Endometrial microvascular endothelial cells (primary cell): ENCODE results near the gene CDHR5. TPM values are rescaled to one million over a fixed set of nuclear protein-coding genes. Genes with fewer than 3 reads are reported as not detected.
"Not testable (repeated sequence)": the region's sequence is repeated elsewhere in the genome, so short reads cannot be mapped to it uniquely, and the experiment has no call there.

ENCODE experiments used
- in situ Hi-C: cut with HindIII; loops from 2 replicates; pipeline ENCODE4 v1.10.0; 2017; ENCODE audit warnings: low sequenced_read_pairs, low pct_unique_long_range_greater_than_20kb; ENCODE audit errors: inconsistent ontology term
- total RNA-seq: library from RNA; depleted of rRNA; stranded (reverse); fragments of >200 nt; gene quantifications from one replicate; pipeline ENCODE4 v1.2.3, GENCODE V29; 2015; ENCODE audit errors: inconsistent ontology term

Gene CDHR5
- total RNA-seq, 1 donor from 2014 or later: not detected

DNA sequence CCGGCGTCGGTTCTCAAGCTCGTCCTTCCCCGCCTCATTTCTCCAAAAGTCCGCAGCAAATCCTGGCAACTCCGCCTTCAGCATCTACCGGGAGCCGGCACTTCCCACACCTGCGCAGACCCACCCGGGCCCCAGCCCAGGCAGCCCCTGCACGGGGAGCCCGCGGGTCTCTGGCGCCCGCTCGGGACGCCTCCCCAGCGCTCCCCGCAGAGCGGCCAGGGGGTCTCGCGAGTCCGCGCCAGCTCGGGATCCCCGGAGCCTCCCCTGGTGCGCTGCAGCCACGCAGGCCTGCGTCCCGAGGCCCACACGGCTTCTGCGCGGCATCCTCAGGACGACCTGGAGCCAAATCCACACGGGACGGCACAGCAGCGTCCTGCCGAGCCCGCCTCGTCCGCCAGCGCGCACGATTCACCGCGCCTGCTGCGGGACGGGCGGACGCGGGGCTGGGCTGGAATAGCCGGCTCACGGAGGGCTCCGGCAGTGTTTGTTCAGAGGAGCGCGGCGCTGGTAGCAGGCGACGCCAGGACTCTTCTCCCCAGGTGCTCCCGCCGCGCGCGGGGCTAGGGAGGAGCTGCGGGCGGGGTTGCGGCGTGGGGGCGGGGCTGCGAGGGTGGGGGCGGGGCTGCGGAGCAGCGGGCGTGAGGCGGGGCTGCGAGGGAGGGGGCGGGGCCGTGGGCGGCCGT is 49.3 kb downstream of the CDHR5 start:
- in situ Hi-C loops: no loop called here

DNA sequence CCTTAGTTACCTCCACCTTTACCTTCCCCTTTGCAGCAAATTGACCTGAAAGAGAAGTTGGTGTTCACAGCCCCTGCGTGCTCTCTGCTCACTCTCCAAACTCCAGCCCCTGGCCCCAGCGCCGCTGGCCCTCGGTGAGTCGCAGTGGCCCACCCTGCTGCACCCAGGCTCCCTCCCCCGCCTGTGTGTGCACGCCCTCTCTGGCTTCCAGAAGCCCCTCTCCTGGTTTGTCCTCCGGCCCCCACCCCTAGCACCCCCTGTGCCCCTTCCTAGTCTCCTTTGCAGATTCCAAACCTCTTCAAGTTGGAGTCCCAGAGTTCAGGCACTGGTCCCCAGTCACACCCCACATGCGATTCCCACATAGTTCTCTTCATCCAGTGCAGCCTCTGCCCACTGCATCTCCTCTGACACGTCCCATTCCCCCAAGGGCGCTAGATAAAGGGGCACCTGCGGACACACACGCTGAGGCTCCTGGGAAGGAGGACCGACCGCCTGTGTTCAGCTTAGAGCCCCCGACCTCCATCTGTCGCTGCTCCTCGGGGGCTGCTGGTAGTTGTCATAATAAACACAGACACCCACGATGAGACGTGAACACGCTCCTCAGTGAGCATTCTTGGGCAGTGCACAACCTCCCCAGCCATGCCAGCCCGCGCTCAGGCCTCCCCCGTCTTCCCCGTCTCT is 50.0 kb downstream of the CDHR5 start:
- in situ Hi-C loops: no loop called here

DNA sequence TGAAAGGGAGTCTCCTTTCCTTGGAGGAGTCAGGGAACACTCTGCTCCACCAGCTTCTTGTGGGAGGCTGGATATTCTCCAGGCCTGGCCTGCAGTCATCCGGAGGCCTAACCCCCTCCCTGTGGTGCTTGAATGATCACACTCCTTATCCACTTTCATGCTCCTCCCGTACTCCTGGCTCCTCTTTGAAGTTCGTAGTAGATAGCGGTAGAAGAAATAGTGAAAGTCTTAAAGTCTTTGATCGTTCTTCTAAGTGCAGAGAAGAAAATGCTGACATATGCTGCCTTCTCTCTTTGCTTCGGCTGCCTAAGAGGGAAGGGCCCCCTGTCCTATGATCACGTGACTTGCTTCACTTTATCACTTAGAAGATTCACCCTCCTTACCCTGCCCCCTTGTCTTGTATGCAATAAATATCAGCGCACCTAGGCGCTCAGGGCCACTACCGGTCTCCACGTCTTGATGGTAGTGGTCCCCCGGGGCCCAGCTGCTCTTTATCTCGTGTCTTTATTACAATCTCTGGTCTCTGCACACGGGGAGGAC is 50.7 kb downstream of the CDHR5 start:
- in situ Hi-C loops: not testable (repeated sequence)

DNA sequence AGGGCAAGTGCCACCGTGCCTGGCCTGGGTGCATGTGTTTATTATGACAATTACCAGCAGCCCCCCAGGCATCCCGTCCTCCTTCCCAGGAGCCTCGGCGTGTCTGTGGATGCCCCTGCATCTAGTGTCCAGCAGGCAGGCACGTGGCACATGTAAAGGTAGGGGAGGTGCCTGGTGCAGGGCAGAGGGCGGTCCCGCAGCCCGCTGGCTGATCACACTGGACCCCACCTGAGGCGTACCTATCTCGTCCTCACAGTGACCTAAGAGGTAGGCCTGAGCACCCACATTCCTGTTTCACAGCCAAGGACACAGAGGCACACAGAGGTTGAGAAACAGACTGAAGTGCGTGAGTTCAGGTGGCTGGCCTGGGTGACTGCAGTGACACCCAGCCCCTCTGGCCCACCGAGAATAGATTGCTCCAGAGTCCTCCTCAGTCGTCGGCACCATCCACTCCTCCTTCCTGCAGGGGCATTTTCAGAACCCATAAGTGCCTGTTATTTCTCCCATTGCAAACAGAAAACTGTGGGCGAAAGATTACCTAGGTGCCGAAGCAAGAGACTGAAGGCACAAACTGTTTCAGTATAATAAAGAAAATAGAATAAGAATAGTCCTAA is 51.5 kb downstream of the CDHR5 start:
- in situ Hi-C loops: no loop called here

DNA sequence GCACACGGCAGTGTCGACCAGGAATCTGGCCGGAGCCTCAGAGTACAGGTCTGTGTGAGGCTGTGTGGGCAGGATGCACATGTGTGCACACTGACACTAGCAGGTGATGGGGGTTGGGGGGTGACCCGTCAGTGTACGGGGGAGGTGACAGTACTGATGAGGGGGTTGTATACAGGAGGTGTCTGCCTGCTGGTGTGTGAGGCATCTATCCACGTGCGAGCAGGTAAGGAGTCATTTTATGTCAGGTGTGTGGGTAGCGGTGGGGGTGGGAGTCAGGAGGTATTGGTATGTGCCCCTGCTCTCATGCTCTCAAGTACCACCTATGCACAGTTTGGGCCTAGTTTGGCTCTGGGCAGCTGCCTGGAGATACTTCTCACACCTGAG is 53.0 kb downstream of the CDHR5 start:
- in situ Hi-C loops: no loop called here

DNA sequence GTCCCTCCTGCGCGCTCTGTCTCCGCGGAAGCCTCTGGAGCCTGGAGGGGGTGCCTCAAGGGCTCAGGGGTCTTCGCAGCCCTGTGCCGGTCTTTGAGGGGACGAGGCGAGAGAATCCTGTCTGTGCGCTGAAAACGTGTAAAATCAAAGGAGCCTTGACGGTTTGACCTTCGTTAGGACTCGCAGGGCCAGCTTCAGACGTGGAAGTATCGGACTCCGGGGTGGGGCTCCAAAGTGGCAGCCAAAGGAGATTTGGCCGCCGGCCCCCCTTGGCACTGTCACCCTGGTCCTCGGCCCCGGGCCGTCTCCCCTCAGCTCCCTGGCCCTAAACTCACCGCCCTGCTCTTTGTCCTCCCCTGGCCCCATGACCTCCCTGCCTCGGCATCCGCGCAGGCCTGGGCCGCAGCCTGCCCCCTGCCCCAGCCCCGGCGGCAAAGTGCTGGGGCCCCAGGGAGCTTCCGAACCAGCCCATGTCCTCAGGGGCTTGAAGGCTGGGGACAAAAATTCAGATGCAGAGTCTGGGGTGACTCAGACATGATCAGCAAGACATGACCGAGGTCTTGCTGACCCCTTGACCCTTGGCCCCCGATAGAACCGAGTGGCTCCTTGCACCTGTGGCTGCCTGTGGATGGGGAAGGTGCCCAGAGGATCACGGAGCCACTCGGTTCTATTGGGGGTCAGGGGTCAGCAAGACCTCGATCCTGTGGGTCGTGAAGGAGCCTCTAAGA is 55.4 kb downstream of the CDHR5 start:
- in situ Hi-C loops: no loop called here

DNA sequence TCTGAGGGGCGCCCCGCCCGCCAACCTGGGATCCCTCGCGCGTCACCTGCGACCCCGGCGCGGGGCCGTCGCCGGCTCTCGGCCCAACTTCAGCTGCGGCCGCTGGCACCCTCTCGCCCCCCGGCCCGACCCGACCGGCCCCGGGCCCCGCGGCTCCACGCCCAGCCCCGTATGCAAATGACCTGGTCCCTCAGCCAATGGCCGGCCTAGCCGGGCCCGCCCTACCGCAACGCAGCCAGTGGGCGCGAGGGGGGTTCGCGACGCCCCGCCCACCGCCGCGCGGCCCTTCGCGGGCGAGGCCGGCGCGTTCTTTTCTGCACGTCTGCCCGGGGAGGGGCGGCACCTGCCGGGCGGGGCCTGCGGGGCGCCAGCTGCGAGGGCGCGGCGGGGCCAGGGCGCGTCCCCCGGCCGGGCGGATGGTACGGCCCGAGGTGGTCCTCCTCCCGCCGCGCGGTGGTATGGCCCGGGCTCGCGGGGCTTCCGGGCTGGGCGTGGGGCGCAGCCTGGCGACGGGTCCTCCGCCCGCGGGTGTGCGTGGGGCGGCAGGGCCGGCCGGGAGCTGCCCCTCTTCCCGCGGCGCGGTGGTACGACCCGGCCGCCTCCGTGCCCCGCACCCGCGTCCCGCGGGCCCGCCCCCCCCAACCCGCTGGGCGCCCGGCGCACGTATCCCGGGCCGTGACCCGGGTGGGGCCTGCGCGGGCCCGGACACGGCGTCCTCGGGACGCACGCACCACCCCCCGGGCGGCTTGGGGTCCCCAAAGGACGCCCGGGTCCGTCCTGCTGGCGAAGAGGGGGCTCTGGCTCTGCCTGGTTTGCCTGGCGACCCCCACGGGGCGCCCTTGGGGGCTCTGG is 56.2 kb downstream of the CDHR5 start:
- in situ Hi-C loops: no loop called here

DNA sequence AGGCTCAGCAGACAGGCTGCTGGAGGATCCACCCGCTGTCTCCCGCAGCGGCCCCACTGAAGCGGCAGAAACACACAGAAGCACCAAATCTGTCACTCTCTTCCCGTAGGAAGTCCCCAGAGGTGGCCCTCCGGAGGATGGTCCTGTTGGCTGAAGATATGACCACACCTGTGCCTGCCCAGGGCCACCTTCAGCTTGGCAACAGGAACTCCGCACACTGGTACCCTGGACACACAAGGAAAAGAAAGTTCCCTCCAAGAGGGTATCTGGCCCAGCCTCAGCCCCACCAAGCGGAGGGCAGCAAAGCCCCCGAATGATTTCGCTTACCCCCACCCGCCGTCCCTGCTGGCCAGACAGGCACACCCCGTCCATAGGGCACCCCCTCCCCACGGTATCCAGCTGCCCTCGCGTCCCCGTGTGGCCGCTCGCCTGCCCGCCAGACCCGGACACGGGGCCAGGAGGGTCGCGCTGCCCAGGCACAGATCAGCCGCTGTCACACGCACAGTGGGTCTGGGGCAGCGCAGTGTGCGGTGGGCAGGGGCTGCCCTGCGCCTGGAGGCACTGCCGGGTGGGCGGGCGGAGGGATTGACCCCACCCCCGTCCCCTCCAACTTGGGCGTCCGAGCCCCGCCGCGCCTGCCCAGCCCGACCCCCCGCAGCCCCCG is 57.0 kb downstream of the CDHR5 start:
- in situ Hi-C loops: no loop called here

DNA sequence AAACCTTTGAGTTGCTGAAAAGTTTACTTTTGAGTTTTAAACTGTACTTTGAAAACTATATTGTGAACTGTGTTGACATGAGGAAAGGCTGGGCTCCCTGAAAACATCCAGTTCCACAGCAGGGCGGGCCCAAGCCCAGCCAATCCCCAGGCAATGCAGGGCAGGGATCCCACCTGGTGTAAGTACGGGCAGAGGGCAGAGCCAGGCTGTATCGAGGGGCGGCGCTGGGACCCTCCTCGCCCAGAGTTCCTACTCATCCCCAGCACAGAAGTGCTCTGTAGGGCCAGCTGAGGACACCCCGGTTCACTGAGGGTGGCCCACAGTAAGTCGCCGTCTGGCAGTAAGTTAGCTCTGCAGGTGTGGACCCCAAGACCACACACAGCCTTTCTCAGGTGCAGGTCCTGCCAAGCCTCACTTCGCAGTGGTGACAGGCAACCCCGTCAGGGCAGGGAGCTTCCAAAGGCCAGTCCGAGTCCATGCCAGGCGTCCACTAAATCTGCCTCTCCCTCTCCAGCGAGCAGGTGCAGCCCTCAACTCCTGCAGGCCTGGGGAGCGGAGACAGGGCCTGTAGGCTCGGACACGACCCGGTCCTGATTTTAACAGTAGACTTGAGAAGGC is 57.6 kb downstream of the CDHR5 start:
- in situ Hi-C loops: no loop called here

Other genes with a start within 250 kb of the CDHR5 start
- gene PKP3, start 230.7 kb downstream of the CDHR5 start, total RNA-seq: not detected
- 71.1 TPM for gene SIGIRR, start 210.0 kb downstream of the CDHR5 start, total RNA-seq
- 0.09 TPM for gene ANO9, start 182.9 kb downstream of the CDHR5 start, total RNA-seq
- 43.1 TPM for gene PTDSS2, start 174.7 kb downstream of the CDHR5 start, total RNA-seq
- gene RNH1, start 117.7 kb downstream of the CDHR5 start, total RNA-seq: 278 TPM
- 82.1 TPM for gene HRAS, start 89.4 kb downstream of the CDHR5 start, total RNA-seq
- not detected for gene LRRC56, start 87.4 kb downstream of the CDHR5 start, total RNA-seq
- 0.65 TPM for gene LMNTD2, start 64.2 kb downstream of the CDHR5 start, total RNA-seq
- 34.7 TPM for gene RASSF7, start 64.0 kb downstream of the CDHR5 start, total RNA-seq
- gene PHRF1, start 48.5 kb downstream of the CDHR5 start, total RNA-seq: 15.8 TPM
- gene IRF7, start 9.0 kb downstream of the CDHR5 start, total RNA-seq: 31.4 TPM
- not detected for gene SCT, start 2.2 kb upstream of the CDHR5 start, total RNA-seq
- not detected for gene DRD4, start 12.3 kb upstream of the CDHR5 start, total RNA-seq
- gene DEAF1, start 70.3 kb upstream of the CDHR5 start, total RNA-seq: 28.2 TPM
- 29.5 TPM for gene TMEM80, start 70.9 kb upstream of the CDHR5 start, total RNA-seq
- 0.56 TPM for gene EPS8L2, start 81.3 kb upstream of the CDHR5 start, total RNA-seq
- 293 TPM for gene TALDO1, start 122.5 kb upstream of the CDHR5 start, total RNA-seq
- gene GATD1, start 152.5 kb upstream of the CDHR5 start, total RNA-seq: 36.2 TPM
- 0.46 TPM for gene CEND1, start 165.1 kb upstream of the CDHR5 start, total RNA-seq
- 44.4 TPM for gene SLC25A22, start 173.3 kb upstream of the CDHR5 start, total RNA-seq
- gene PIDD1, start 180.3 kb upstream of the CDHR5 start, total RNA-seq: 19.9 TPM
- gene RPLP2, start 185.0 kb upstream of the CDHR5 start, total RNA-seq: 402 TPM
- 11.1 TPM for gene PNPLA2, start 194.0 kb upstream of the CDHR5 start, total RNA-seq
- 6.6 TPM for gene CRACR2B, start 203.0 kb upstream of the CDHR5 start, total RNA-seq
- 706 TPM for gene CD151, start 208.0 kb upstream of the CDHR5 start, total RNA-seq
- gene POLR2L, start 217.6 kb upstream of the CDHR5 start, total RNA-seq: 315 TPM
- 220 TPM for gene TSPAN4, start 217.9 kb upstream of the CDHR5 start, total RNA-seq